GM18909 (cell line): ENCODE results near the gene TAF1B.
A peak's percentile ranks its signal among the peaks of the same experiment; 100 is the strongest.

Experiments
- ATAC-seq: cut with Tn5 transposase; IDR thresholded peaks from one replicate; pipeline ENCODE4 v1.9.1; 2021; ENCODE audit warnings: mild to moderate bottlenecking; ENCODE audit not compliant: unreplicated experiment, poor library complexity

TAF1B gene

DNA sequence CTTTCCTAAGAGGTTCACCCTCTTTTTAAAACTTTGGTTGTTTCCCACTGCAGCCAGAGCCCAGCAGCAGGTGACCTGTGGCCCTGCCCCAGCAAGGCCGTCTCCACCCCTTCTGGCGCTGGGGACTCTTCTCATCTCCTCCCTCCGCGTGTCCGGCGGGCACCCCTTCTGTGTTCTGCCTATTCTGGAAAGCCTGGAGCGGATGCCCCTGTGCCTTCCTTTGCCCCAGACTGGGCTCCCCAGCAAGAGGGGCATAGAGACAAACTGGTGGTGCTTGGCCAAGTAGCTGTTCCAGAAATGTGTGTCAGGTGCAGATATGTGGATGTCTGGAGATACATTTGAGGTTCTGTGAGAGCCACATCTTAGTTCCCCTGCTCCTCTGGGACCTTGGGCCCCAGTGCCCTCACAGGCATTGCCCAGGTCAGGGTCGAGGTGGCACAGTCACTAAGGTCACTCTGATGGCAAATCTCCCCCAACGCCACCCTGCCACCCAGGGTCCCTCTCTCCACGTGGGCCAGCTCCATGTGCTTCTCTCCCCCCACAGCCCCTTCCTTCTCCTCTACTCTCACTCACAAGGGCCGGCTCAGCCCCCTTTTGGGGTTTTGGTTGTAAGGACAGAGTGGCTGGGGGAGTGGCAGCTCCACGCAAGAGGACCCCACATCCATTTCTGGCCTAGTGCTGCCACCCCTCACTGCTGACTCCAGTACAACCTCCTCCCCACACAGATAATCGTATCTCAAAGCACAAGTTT, 35.5 kb upstream of the TAF1B start:
- no peak for ATAC-seq

DNA sequence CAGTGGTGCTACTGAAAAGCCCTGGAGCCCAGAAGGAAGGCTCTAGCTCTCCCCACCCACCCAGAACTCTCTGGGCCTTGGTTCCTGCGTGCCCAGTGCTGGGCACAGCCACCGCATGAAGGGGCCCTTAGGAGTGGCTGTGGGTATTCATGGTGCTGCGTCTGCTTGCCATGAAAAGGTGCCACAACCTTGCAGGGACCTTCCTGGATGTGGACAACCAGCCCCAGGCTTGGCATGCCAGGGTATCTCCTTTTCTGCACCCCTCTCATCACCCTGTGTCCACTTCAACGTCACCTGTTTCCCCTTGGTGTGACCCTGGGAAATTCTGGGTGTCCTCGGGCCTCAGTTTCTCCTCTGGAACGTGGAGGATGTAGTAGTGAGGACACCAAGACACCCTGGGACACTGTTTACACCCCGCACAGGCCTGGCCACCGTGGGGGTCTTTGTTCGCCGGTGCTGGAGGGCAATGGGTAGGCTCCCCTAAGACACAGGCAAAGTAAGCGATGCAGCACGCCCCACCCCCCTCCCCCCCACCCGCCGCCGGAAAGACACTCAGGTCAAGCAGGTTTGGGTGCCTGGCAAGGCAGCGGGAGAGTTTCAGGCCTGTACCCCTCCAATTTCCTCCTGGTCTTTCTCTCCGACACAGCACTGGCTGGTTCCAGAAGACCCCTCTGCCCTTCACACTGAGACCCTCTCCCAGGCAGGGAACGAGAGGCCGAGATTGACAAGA, 34.8 kb upstream of the TAF1B start:
- ATAC-seq: no peak

DNA sequence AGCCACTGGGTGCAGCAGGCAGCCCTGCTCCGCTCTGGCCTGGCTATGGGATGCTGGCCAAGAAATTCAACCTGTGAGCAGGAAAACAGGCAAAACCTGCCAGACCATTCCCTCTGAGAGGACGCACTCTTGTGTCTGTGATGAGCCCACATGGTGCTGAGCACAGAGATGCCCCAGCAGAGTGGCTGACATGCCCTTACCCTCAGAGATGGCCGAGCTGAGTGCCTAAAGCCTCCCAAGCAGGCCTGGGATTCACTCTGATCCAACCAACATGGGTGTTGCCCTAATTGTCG, 34.3 kb upstream of the TAF1B start:
- ATAC-seq: no peak

DNA sequence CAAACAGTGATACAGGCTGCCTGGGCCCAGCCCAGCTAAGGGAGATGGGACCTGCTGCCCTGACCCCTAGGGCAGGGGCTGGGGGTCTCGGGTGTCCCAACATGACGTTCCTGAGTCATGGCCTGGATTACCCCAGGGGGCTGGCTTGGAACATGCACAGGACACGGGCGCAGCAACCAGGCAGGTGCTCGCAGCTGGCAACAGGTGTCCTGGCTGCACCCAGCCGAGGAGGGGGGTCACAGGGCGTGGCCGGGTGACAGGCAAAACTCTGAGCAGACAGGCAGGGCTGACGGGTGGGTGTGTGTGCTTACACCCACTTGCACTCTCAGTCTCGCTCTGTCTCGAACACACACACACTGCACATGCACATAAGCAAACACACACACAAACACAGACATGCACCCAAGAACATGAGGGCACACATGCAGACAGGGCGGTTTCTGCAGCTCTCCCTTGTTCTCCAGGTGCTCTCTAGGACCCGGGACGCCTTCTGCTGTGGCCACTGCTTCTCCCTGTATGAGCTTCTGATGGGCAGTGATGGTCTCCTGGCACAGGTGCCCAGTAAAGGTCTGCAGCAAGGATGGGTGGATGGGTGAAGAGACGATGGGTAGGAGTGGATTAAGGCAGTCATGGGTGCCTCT, 33.7 kb upstream of the TAF1B start:
- no peak for ATAC-seq

DNA sequence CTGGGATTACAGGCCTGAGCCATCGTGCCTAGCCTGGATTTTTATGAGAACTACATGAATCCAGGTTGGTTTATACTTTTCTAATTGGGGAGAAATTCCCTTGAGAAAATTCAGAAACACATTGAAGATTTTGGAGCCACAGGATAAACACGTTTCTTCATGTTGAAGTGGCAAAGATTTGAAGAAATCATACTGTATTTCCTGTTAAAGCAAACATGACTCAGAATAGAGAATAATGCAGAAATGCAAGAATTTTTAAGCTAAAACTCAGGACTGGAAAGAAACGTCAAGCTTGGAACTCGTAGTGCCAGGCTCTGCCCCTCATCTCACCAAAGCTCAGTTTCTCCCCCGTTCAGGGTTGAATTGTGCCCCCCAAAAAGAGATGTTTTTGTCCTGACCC, 32.1 kb upstream of the TAF1B start:
- ATAC-seq: no peak

DNA sequence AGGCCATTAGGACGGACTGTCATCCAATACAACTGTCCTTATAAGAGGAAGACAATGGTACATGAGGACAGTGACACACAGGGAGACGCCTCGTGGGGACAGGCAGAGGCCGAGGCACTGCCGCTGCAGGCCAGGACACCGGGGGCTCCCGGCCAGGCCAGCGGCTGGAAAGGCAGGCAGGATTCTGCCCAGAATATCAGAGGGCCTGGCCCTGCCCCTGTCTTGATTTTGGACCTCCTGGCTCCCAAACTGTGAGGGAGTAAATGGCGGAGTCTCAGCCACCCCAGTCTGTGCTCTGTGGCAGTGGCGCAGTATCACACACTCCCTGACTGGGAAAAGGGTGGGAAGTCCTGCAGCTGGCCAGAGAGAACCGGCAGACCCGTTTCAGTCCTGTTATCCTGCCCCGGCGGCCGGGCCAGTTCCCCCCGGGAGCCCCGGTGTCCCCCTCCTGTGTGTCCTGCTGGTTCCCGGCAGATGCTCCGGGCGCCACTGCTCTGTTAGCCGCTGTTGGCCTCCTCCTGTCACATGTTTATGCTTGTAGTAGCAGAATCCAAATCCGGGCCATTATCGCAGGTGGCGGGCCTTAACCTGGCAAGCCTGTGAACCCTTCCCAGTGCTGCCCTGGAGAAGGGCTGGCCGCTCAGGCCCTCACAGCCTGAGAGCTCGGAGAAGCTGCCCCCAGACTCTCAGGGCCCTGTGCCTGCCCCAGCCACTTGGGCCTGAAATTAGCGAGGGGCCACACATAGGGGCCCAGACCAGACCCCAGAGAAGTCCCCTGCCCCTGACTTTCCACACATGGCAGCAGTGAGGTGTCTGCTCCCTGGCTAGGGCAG, 31.4 kb upstream of the TAF1B start:
- ATAC-seq: no peak

DNA sequence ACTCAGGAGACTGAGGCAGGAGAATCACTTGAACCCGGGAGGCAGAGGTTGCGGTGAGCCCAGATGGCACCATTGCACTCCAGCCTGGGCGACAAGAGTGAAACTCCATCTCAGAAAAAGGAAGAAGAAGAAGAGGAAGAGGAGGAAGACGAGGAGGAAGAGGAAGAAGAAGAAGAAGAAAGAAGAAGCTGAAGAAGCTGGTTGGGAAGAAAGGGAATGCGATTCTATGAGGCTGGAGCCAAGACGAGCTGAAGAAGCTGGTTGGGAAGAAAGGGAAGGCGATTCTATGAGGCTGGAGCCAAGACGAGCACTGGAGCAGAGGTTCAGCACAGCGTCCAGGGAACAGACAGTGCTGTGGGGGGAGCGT, 30.3 kb upstream of the TAF1B start:
- ATAC-seq: no peak

DNA sequence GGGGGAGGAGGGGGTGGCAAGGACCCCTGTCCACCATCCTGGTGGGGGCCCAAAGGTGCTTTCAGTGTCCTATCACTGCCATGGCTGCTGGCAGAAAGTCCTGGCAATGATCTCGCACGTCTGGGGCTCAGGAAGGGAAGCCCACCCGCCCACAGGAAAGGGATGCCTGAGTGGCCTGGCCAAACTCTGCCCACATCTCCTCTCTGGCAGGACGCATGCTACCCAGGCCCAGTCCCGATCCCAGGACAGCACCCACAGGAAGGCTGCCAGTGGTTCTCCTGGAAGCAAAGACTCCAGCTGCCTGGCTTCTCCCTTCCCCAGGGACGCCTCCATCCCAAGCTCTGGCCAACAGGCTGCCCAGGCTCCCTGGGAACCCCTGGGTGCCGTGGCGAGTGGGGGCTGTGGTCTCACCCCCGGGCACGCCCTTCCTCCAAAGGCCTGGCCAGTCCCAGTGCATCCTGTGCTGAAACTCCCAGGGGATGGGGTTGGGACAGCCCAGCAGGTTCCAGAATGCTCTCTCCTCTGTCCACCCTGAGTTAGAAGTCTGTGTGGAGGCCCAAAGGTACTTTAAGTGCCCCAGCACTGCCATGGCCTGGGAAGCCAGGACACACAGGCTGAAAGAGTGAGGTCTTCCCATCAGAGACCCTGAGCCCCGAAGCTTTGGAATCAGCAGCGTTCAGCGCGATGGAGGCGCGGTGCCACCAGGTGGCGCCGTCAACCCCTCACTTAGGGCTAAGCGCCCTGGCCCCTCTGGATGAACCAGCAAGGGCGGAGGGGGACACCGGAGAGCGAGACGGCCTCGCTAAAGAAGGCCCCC, 29.8 kb upstream of the TAF1B start:
- ATAC-seq: peak; percentile 66

DNA sequence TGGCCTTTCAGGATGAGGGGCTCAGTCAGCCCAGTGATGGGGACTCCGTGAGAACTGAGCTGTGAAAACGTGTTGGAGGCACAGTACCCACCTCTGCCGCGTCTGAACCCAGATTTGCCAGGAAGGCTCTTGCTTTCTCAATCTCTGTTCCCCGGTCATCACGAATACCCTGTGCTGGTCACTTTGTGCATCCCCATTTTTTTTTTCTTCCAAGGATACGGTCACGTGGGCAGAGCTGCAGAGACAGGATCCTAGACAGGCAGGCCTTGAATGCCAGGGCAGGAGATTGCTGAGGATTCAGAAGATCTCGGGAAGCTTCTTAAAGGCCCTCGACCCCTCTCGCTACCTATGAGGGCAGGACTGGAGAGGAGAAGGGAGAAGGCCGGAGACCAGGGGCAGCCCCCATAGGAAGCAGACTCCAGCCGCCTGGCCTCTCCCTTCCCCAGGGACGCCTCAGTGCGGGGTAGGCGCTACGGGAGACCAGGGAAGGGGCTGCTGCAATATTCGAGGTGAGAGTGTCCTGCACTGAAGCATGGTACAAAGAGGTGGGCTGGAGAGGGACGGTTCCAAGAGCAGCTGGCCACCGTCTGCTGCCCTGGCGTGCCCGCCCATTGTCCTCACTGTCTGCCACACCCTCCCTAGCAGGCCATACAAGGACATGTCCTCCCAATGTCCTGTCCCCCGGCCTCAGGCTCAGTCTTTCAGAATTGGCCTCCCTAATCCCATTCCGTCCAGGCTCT, 29.0 kb upstream of the TAF1B start:
- no peak for ATAC-seq

DNA sequence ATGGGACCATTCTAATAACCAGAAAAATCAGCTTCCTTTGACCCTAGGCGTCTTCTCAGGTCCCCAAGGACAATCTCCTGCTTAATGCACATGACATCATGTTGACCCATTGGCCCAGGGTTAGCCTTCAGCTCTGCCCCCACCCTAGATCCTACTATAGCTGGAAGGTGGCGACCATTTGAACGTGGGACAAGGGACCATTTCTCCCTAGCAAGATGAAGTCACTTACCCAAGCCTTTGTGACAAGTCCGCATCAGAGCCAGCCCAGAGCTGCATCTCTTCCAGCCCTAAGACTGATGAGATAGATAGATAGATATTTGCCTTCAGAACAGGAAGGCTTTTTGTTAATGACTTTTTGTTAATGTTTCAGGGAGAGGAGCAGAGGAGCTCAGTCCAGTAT, 28.2 kb upstream of the TAF1B start:
- no peak for ATAC-seq

DNA sequence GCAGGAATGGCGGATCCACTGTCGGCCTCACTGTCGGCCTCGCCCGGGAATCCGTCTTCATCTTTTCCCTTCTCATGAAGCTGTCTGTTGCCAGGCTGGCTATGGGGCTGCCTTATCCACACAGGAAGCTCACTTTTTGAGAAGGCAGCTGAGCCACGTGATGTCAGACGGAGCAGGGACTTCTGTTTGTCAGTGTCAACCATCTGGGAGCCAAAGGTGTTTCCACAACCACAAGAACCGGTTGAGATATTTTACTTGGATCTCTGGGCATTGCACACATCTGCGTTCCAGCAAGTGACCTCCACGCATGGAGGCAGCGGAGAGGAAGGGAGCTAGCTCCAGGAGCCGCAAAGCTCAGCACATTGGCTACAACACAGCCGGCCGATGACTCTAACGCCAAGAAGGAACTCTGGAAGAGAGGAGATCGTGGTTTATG, 27.4 kb upstream of the TAF1B start:
- ATAC-seq: no peak

DNA sequence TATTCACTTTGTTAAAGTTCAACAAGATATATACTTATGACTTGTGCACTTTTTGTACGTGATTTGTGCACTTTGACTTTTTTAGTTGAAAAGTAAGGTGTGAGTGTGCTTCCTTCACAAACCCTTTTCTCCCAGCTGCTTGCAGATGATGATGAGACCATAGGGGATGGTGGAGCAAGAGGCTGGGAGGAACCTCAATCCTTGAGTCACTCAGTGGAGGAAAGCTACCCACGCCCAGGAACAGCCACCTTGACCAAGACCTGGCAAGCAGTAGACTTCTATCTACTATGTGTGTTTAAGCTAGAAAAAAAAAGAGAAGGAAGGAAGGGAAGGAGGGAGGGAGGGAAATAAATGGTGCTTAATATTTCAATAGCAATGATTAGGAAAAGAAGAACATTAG, 25.2 kb upstream of the TAF1B start:
- no peak for ATAC-seq

DNA sequence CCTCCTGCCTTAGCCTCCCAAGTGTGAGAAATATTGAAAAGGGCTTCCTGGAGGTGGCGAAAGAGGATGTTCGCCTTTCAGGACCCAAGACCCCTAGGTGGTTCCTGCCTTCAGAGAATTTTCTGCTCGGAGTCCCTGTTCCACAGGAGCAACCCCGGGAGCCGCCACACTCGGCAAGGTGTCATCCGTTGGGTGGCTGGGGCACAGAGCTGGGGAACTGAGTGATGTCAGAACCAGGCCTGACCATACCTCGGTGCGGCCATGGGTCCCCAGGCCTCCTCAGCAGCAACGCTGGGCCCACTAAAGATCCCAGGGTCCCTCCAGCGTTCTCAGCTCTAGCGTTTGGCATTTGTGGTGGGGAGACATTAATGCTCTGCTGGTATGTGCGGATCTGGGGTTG, 23.7 kb upstream of the TAF1B start:
- ATAC-seq: no peak

DNA sequence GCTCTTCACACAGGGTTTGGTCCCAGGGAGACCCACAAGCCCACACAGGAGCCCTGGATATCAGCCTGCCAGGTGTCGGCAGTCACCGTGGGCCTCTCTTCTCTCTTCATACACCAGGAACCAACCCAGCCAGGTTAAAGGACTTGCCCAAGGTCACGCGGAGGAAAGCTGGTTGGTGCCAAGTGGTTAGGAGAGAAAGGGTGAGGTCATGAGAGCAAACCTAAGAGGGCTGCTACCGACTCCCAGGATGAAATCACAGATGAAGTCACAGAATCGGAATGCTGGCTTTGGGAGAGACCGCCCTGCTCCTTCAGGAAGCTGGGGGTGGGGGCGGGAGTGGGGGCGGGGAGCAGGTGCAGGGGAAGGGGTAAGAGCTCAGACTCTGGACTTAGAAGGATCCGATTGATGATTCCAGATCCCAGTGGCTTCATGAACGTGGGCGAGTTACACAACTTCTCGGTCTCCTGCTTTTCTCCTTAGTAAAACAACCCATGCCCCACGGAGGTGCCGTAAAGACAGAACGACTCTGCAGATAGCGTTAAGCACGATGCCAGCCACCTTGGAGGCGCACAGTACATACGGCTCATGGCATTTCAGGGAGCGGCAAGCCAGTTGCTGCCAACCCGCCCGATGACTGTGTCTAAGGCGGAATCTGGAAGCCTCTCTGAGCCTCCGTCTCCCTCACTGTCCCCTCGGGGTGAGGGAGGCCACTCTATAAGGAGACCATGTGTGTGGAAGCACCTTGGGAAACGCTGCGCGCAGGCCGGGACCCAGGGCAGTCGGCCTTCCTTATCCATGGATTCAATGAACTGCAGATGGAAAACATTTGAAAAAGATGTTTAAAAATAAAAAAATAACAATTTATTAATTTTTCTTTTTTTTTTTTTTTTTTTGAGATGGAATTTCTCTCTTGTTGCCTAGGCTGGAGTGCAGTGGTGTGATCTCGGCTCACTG, 23.0 kb upstream of the TAF1B start:
- ATAC-seq: no peak

DNA sequence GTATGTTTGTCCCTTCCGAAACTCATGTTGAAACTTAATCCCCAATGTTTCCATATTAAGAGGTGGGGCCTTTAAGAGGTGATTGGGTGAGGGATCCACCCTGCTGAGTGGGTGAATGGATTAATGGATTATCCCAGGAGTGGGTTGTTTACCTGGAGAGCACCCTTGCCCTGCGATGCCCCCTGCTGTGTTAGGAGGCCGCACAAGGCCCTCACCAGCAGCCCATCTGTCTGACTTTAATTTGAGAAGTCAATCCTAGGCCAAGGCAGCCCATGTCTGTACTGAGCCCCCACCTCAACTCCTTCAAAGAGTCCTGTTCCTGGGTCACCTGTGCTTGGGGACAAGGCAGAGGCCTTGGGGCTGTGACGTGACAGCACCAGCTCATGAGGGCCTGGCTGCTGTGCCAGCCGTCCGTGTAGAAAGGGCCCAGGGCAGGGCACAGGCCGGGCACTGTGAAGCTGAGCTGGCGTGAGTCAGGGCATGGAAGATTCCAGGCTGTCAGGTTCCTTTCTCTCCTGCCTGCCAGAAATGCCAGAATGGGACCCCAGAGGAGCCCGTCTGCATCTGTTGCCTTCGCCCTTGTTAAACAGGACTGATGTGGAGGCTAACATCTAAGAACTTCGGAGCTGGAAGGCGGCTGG, 21.3 kb upstream of the TAF1B start:
- ATAC-seq: no peak

DNA sequence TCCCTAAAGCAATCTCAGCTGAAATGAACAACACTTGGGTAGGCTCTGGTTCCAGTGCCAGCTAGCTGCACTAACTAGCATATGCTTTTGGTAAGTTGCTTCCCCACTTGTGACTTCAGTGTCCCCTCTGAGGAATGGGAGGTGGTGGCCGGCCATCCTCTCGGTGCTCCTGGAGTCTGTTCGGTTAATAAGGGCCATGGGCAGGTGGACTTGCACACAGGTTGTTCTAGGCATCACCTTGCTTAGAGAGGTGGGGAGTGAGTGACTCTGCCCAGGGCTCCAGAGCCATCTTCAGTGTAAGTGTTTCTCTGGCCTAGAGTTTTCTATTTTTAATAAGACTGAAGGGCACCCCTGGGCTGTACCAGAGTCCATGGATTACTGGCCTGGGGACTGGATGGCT, 18.8 kb upstream of the TAF1B start:
- ATAC-seq: no peak

DNA sequence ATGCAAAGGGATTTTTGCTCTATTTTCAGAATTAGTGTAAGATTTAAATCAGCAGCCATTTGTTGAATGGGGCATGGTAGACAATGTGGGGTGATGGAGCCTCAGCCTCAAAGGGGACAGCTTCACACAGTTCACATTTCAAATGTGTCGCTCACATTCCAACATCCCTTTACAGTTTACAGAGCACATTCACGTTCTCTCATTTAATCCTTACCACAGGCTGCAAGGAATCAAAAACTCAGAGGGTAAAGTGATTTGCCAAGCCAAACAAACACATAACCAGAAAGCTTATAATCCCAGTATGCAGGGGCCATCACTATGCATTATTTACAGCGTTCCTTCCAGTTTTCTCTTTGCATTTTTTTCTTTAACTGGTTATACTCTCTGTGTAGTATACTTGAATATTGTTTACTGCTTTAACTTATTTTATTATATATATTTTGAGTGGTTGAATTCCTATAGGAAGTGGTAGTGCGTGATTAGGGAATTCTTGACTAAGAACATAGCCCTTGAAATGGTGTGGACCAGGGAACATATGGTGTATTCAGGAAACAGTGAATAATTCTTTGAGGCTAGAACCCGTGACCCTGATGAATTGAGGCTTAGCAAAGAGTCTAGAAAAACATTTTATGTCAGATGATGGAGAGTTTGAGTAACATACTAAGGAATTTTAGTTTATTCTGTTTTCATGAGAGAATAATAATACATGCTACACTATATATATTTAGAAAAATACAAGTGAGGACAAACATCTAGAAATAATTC, 18.1 kb upstream of the TAF1B start:
- no peak for ATAC-seq
